DOHH2 (cell line): ENCODE results near the gene SOBP.

ENCODE experiments used
- H3F3A ChIP-seq: fragments of 200-600 bp; sonication (generic), shearing (Covaris generic); 2 replicates; pipeline ENCODE4 v1.6.0; 2016; ENCODE audit warnings: antibody characterized with exemption, mild to moderate bottlenecking; ENCODE audit not compliant: control insufficient read depth, insufficient read depth
- H3K27ac ChIP-seq: fragments of 200-600 bp; sonication (generic); 2 replicates; pipeline ENCODE4 v1.5.1; 2014; ENCODE audit warnings: low read depth, mild to moderate bottlenecking, low read length, moderate library complexity
- H3K27me3 ChIP-seq: fragments of 200-600 bp; sonication (generic); 2 replicates; pipeline ENCODE4 v1.6.1; 2014; ENCODE audit warnings: mild to moderate bottlenecking, low read length, mixed read lengths; ENCODE audit not compliant: control insufficient read depth
- H3K36me3 ChIP-seq: fragments of 200-600 bp; sonication (generic); 2 replicates; pipeline ENCODE4 v1.6.1; 2014; ENCODE audit warnings: mild to moderate bottlenecking, low read length, moderate library complexity, mixed read lengths; ENCODE audit not compliant: control insufficient read depth
- H3K4me1 ChIP-seq: fragments of 200-600 bp; sonication (generic); 2 replicates; pipeline ENCODE4 v1.6.1; 2014; ENCODE audit warnings: mild to moderate bottlenecking, low read length, mixed read lengths; ENCODE audit not compliant: control insufficient read depth
- H3K4me2 ChIP-seq: fragments of 200-600 bp; sonication (generic); 2 replicates; pipeline ENCODE4 v1.6.0; 2014; ENCODE audit warnings: mild to moderate bottlenecking, low read length, moderate library complexity
- H3K4me3 ChIP-seq: fragments of 200-600 bp; sonication (generic); 2 replicates; pipeline ENCODE4 v1.5.1; 2014; ENCODE audit warnings: mild to moderate bottlenecking, low read length, mixed read lengths
- H3K79me2 ChIP-seq: fragments of 200-600 bp; sonication (generic); 2 replicates; pipeline ENCODE4 v1.6.1; 2014; ENCODE audit warnings: mild to moderate bottlenecking, low read length, mixed read lengths; ENCODE audit not compliant: control insufficient read depth
- H3K9me2 ChIP-seq: fragments of 200-600 bp; sonication (generic); replicated peaks from 2 replicates; pipeline ENCODE4 v1.6.1; 2014; ENCODE audit warnings: mild to moderate bottlenecking, low read length, mixed read lengths; ENCODE audit not compliant: control insufficient read depth
- H3K9me3 ChIP-seq: fragments of 200-600 bp; sonication (generic); 2 replicates; pipeline ENCODE4 v1.6.1; 2014; ENCODE audit warnings: antibody characterized with exemption, low read length, mixed read lengths; ENCODE audit not compliant: control insufficient read depth, insufficient read depth
- H4K20me1 ChIP-seq: fragments of 200-600 bp; sonication (generic); 2 replicates; pipeline ENCODE4 v1.6.0; 2014; ENCODE audit warnings: low read depth, mild to moderate bottlenecking, antibody characterized with exemption, low read length, moderate library complexity; ENCODE audit not compliant: control insufficient read depth, insufficient read depth
- CTCF ChIP-seq: fragments of 200-600 bp; sonication (generic); IDR thresholded peaks from one replicate; pipeline ENCODE4 v1.5.1; 2014; ENCODE audit warnings: antibody characterized with exemption, mild to moderate bottlenecking, low read depth, low read length; ENCODE audit not compliant: poor library complexity, severe bottlenecking
- EZH2phosphoT487 ChIP-seq: fragments of 200-600 bp; sonication (generic); IDR thresholded peaks from 2 replicates; pipeline ENCODE4 v1.6.1; 2017; ENCODE audit warnings: borderline replicate concordance, mild to moderate bottlenecking, antibody characterized with exemption, low read length, moderate library complexity, mixed read lengths

SOBP gene

GRCh38 chr6:107655245-107655644 lies 165.3 kb downstream of the SOBP start:
- no peaks in the 10 kb centered on the region for H3K9me3 ChIP-seq
- peaks cover 4% of the 10 kb centered on the region; the same call in 1 of the 2 replicates for H3K36me3 ChIP-seq
- peaks cover 27% of the 10 kb centered on the region for H3F3A ChIP-seq
- no peaks in the 10 kb centered on the region for H4K20me1 ChIP-seq
- peak overlapping the region; percentile 22; the same call in 1 of the 2 replicates for H3K4me3 ChIP-seq
- H3K79me2 ChIP-seq, result 0 out of 2 replicates have a peak, but pooled peaks cover 2% of the 10 kb centered on the region
- H3K9me2 ChIP-seq, result no peaks in the 10 kb centered on the region
- no peak for TF ChIP-seq EZH2phosphoT487
- TF ChIP-seq CTCF, result peak; percentile 88
- peak overlapping the region; percentile 89 for H3K4me2 ChIP-seq
- H3K27ac ChIP-seq, result peak overlapping the region; percentile 93
- H3K27me3 ChIP-seq, result no peaks in the 10 kb centered on the region
- peaks cover 68% of the 10 kb centered on the region for H3K4me1 ChIP-seq

- Histone ChIP-seq H3K4me1 (peaks cover 68% of the 10 kb centered on the region), H3K4me2 (peak overlapping the region; percentile 89)
Measured at GRCh38 chr6:107655864-107656263, 165.9 kb downstream of the SOBP start.

GRCh38 chr6:107656401-107656800 lies 166.5 kb downstream of the SOBP start:
- peak overlapping the region; percentile 89 for H3K4me2 ChIP-seq
- no peaks in the 10 kb centered on the region for H3K27me3 ChIP-seq
- H3K4me3 ChIP-seq, result peak overlapping the region; percentile 75
- H3K9me3 ChIP-seq, result no peaks in the 10 kb centered on the region
- 0 out of 2 replicates have a peak, but pooled peaks cover 2% of the 10 kb centered on the region for H3K79me2 ChIP-seq
- no peaks in the 10 kb centered on the region for H3K9me2 ChIP-seq
- H4K20me1 ChIP-seq, result no peaks in the 10 kb centered on the region
- peaks cover 27% of the 10 kb centered on the region for H3F3A ChIP-seq
- peaks cover 4% of the 10 kb centered on the region; the same call in 1 of the 2 replicates for H3K36me3 ChIP-seq
- TF ChIP-seq EZH2phosphoT487 (no peak), CTCF (no peak)
- peak overlapping the region; percentile 93 for H3K27ac ChIP-seq
- H3K4me1 ChIP-seq, result peaks cover 68% of the 10 kb centered on the region

More at GRCh38 chr6:107655864-107656263, 165.9 kb downstream of the SOBP start:
- H3F3A ChIP-seq, result peaks cover 27% of the 10 kb centered on the region
- no peaks in the 10 kb centered on the region for H3K9me3 ChIP-seq
- TF ChIP-seq CTCF, result no peak
- H3K79me2 ChIP-seq, result 0 out of 2 replicates have a peak, but pooled peaks cover 2% of the 10 kb centered on the region
- H3K4me3 ChIP-seq, result peak overlapping the region; percentile 75; the same call in 1 of the 2 replicates
- H3K27ac ChIP-seq, result peak overlapping the region; percentile 93
- no peaks in the 10 kb centered on the region for H3K9me2 ChIP-seq
- H4K20me1 ChIP-seq, result no peaks in the 10 kb centered on the region
- H3K36me3 ChIP-seq, result peaks cover 4% of the 10 kb centered on the region; the same call in 1 of the 2 replicates
- H3K27me3 ChIP-seq, result no peaks in the 10 kb centered on the region
